Heart right ventricle (tissue), 16 donors: ENCODE results near the gene SAMMSON. TPM values are rescaled to one million over a fixed set of nuclear protein-coding genes. Genes with fewer than 3 reads are reported as not detected.

Source experiments
- ATAC-seq, 8 donors: fragments of 200-7000 bp; cut with Tn5 transposase; one replicate each; pipeline ENCODE4 v1.9.1; 2020; ENCODE audit warnings: mild to moderate bottlenecking in 8 of 8, moderate library complexity in 8 of 8, moderate number of reproducible peaks in 1 of 8
- DNase-seq, 2 donors: peaks; one replicate each; pipeline ENCODE4 v3.0.0-alpha.2; 2020
- H3K27ac ChIP-seq, 10 donors: fragments of 200-600 bp; sonication (generic) in 2 of 10; one replicate each; pipeline versions ENCODE4 v1.5.0 to v1.8.0; 2020 to 2022; ENCODE audit warnings: mild to moderate bottlenecking in 3 of 10
- H3K27me3 ChIP-seq, 7 donors: fragments of 200-600 bp; one replicate each; pipeline ENCODE4 v1.8.0; 2021 to 2022; ENCODE audit warnings: mild to moderate bottlenecking in 2 of 7
- H3K36me3 ChIP-seq, 9 donors: fragments of 200-600 bp; sonication (generic) in 1 of 9; one replicate each; pipeline versions ENCODE4 v1.5.0 to v1.8.0; 2020 to 2022; ENCODE audit warnings: mild to moderate bottlenecking in 2 of 9
- H3K4me1 ChIP-seq, 9 donors: fragments of 200-600 bp; sonication (generic) in 1 of 9; one replicate each; pipeline versions ENCODE4 v1.5.0 to v1.8.0; 2020 to 2022; ENCODE audit warnings: mild to moderate bottlenecking in 4 of 9
- H3K4me3 ChIP-seq, 10 donors: fragments of 200-600 bp; sonication (generic) in 2 of 10; one replicate each; pipeline versions ENCODE4 v1.5.0 to v1.8.0; 2020 to 2022; ENCODE audit warnings: mild to moderate bottlenecking in 7 of 10, moderate library complexity in 2 of 10
- H3K9me3 ChIP-seq, 11 donors: fragments of 200-600 bp in 10 of 11; sonication (generic) in 2 of 11; one replicate each; pipeline versions ENCODE4 v1.5.0 to v1.8.0; 2013 to 2022; ENCODE audit warnings: mild to moderate bottlenecking in 2 of 11, control low read depth in 1 of 11, moderate library complexity in 1 of 11
- WGBS, 2 donors: extraction: QIAGEN DNeasy Blood & Tissue Kit; methylation state at CpG; one replicate each; pipeline ENCODE4 v1.1.7; 2013; ENCODE audit warnings: inconsistent platforms in 1 of 2; 5-methylcytosine and 5-hydroxymethylcytosine counted together
- intact Hi-C, 10 donors: fragments of 100-400 bp; cut with DNase I; formaldehyde crosslinking; loops; one replicate each; pipeline versions ENCODE4 v1.11.1 to v1.14.2; 2022
- polyA plus RNA-seq, 2 donors: library from polyadenylated mRNA; stranded (reverse); fragments of 200-250 nt; gene quantifications; one replicate each; pipeline ENCODE4 v1.2.3, GENCODE V29; 2013
- total RNA-seq, 10 donors: library from RNA; stranded (reverse); fragmentation: NEBNext Ultra II Directional in 3 of 10; extraction: Animal tissue kit (Norgen Biotek cat#: 25700) in 3 of 10; gene quantifications; one replicate each; pipeline versions ENCODE4 v1.2.1 to v1.2.4, GENCODE V29; 2021 to 2023
- TF ChIP-seq, protein P1 (sequence below), 9 donors: fragments of 200-600 bp; sonication (generic) in 2 of 9; IDR thresholded peaks; one replicate each; pipeline versions ENCODE4 v1.5.0 to v1.8.0; 2021 to 2022; ENCODE audit warnings: antibody characterized with exemption in 9 of 9, mild to moderate bottlenecking in 5 of 9, moderate library complexity in 1 of 9
- donor health status: Arrhythmogenic right ventricular cardiomyopathy.
- donor health status: ischemic (EF 13 %, LVEDD 7.1; RV severe dilation, severe dysfunction).
- donor health status: healthy with polysubstance abuse.
- donor health status: DM: no; HTN: yes; CAD: no.
- donor health status: DM: no; HTN: no; CAD: no.
- donor health status: ischemic (EF 25% LVEDD 6.9; RV normal size, moderate dysfunction).
- donor health status: ischemic (EF 25% LVEDD 5.7; RV mildly dilated, moderate dysfunction).
- donor health status: healthy.
- donor health status: DM: yes; HTN: yes; CAD: no.
- donor health status: Ischemic cardiomyopathy.
- donor health status: ischemic (EF 35%, LVEDD 5.7; RV mildly dilated, moderate dysfunction).
- donor health status: nonischemic (EF 11% LVEDD 7.7; RV severe dilation, severe dysfunction).
- donor health status: DM: yes; HTN: yes; CAD: no.
- donor health status: PGD.
- donor health status: ischemic (EF 29% LVEDD 5.4; RV normal size, mild dysfunction).
- donor health status: nonischemic (EF 23%, LVEDD 6.1; RV moderate dilation, normal function).

The SAMMSON gene
- total and polyA plus RNA-seq, 12 donors: 0.32 TPM; not detected in 11

DNA sequence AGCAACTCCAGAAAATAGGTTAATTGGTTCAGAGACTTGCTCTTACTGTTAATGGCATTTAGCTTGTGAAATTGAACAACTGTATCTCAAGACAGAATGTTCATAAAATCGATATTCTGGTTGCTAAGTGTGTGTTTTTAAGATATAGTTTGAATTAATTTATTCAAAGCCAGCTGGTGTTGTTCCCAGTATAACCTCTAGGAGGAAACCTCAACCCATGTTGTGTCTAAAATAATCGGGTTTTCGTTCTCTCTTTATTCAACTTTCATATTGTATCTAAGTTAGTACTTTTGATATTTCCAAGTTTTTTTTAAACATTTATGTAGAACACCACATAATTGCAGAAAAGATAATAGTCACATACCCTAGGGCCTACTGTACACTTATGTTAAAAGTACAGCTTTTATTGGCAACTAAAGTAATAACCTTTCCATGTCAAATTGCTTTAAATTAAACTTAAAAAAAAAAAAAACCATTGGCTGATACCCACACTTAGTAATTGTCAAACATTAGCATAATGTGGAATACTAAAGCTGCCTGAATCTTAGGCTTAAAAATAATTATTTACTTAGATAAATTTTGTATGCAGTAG is 90.9 kb downstream of the SAMMSON start:
- no peaks in the 10 kb centered on the region for H3K4me1 ChIP-seq
- H3K4me3 ChIP-seq: no peak overlapping the region
- intact Hi-C loops: loop anchor here in 5 of 10 donors (5.0 to 10.0 kb wide), 3 partner anchors 254 to 267 kb away; no protein-coding TSS in a partner anchor
- 7 to 19% methylated on average over 3 of the region's 3 CpGs for whole genome bisulfite sequencing, 2 donors
- TF ChIP-seq, protein P1, sequence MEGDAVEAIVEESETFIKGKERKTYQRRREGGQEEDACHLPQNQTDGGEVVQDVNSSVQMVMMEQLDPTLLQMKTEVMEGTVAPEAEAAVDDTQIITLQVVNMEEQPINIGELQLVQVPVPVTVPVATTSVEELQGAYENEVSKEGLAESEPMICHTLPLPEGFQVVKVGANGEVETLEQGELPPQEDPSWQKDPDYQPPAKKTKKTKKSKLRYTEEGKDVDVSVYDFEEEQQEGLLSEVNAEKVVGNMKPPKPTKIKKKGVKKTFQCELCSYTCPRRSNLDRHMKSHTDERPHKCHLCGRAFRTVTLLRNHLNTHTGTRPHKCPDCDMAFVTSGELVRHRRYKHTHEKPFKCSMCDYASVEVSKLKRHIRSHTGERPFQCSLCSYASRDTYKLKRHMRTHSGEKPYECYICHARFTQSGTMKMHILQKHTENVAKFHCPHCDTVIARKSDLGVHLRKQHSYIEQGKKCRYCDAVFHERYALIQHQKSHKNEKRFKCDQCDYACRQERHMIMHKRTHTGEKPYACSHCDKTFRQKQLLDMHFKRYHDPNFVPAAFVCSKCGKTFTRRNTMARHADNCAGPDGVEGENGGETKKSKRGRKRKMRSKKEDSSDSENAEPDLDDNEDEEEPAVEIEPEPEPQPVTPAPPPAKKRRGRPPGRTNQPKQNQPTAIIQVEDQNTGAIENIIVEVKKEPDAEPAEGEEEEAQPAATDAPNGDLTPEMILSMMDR (IDR thresholded peaks at IDR 0.05): peak; percentile 34 to 72 (median 64)
- no peak overlapping the region for H3K27ac ChIP-seq
- ATAC-seq (no peak), DNase-seq (no peak)
- no peaks in the 10 kb centered on the region for H3K9me3 ChIP-seq
- H3K27me3 ChIP-seq: peaks cover 0 to 9% (median 0%) of the 10 kb centered on the region in 7 donors
- H3K36me3 ChIP-seq: no peaks in the 10 kb centered on the region

DNA sequence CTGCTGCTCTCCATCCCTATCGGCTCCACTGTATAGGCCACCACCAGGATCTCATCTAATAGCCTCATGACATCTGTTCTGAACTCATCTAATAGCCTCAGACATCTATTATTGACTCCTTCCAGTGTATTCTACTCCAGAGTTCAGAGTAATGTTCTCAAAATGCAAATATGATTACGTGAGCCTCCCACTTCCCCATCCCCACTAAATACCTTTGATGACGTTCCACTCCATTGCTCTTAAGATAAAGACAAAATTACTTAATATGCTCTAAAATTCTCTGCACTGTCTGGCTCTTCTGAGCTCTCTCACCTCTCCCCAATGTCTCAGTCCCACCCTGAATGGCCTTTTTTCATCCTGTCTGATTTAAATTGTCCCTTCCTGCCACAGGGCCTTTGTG is 94.7 kb downstream of the SAMMSON start:
- WGBS, 2 donors: 86 to 88% methylated on average over 3 of the region's 3 CpGs
- Histone ChIP-seq H3K4me3 (no peak overlapping the region), H3K27ac (no peak overlapping the region), H3K4me1 (no peaks in the 10 kb centered on the region), H3K9me3 (no peaks in the 10 kb centered on the region), H3K27me3 (peaks cover 0 to 8% (median 0%) of the 10 kb centered on the region in 7 donors), H3K36me3 (no peaks in the 10 kb centered on the region)
- TF ChIP-seq, protein P1 (IDR thresholded peaks at IDR 0.05): no peak
- intact Hi-C loops: loop anchor here in 5 of 10 donors (5.0 to 10.0 kb wide), 3 partner anchors 251 to 263 kb away; no protein-coding TSS in a partner anchor
- ATAC-seq: no peak
- DNase-seq: no peak

GRCh38 chr3:70095260-70095659 is 95.7 kb downstream of the SAMMSON start:
- DNase-seq (no peak), ATAC-seq (no peak)
- no peak overlapping the region for H3K4me3 ChIP-seq
- no peaks in the 10 kb centered on the region for H3K4me1 ChIP-seq
- no peaks in the 10 kb centered on the region for H3K27me3 ChIP-seq
- H3K27ac ChIP-seq: no peak overlapping the region
- 75 to 76% methylated on average over 2 of the region's 2 CpGs for WGBS, 2 donors
- intact Hi-C loops: loop anchor here in 4 of 10 donors (10.0 kb wide), 2 partner anchors 250 to 260 kb away; no protein-coding TSS in a partner anchor
- TF ChIP-seq, protein P1 (IDR thresholded peaks at IDR 0.05): no peak
- no peaks in the 10 kb centered on the region for H3K9me3 ChIP-seq
- no peaks in the 10 kb centered on the region for H3K36me3 ChIP-seq

DNA sequence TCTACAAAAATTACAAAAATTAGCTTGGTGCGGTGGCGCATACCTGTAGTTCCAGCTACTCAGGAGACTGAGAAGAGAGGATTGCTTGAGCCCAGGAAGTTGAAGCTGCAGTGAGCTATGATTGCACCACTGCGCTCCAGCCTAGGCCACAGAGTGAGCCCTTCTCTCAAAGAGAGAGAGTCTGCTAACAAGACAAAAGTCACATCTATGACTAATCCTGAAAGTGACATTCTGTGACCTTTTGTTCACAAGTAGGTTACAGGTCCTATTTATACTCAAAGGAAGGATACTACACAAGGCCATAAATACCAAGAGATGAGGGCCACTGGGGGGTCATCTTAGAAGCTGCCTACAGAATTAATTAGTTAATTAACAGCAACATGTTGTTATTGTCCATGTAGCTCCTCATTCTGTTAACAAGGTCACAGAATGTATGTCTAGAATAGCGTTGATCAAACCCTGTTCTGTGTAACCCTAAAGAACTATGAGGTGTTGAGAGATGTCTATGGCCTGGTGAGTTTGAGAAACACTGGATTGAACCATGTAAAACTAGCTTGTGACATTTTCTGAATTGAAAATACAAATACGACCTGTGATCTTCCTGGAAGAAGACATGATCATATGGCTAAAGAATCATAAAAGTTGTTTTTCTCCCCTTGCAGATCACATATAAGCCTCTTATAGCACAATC is 97.0 kb downstream of the SAMMSON start:
- 88 to 90% methylated on average over 5 of the region's 5 CpGs for WGBS, 2 donors

More for the DNA sequence above, 97.0 kb downstream of the SAMMSON start:
- H3K36me3 ChIP-seq: no peaks in the 10 kb centered on the region
- no peak for ATAC-seq
- intact Hi-C loops: loop anchor here in 4 of 10 donors (10.0 kb wide), 2 partner anchors 248 to 258 kb away; no protein-coding TSS in a partner anchor
- no peak overlapping the region for H3K27ac ChIP-seq
- TF ChIP-seq, protein P1 (IDR thresholded peaks at IDR 0.05): no peak
- DNase-seq: no peak
- H3K4me1 ChIP-seq: no peaks in the 10 kb centered on the region
- no peaks in the 10 kb centered on the region for H3K9me3 ChIP-seq
- no peaks in the 10 kb centered on the region for H3K27me3 ChIP-seq
- no peak overlapping the region for H3K4me3 ChIP-seq
